ENCODE results near the gene LDLRAD4.

LDLRAD4 gene

DNA sequence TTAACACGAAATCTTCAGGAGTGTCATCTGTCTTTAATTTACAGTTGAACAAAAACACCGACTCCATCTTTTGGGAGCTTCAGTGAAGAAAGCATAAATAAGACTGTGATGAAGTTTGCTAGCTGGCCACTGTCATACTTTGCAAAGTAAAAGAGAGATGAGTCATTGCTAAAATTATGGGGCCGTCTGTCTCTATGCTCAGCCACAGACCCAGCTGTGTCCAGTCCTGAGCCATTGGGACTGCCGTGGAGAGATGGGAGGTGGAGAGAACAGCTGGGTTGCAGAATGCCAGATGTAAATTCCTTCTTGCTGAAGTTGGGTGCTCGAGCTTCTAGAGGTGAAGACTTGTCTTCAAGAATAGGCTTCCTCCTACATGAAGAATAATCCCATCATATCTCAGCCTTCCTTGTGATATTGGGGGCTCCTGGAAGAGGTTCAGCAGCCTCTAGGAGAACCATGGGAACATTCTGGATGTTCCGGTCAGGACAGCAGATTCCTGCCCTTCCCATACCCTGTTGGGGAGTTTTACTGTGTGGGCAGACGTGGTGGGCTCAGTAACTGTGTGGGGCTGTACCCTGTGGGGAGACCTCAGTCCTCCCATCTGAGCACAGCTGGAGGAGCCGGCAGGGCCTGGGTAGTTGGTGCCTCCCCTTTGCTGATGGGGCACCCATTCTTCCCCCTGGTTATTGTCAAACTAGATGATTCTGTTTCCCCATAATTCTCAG, 71.1 kb downstream of the LDLRAD4 start:
- Histone ChIP-seq H3K27me3 (ENCODE audit: insufficient read depth, low read length, poor library complexity) (no peaks in the 10 kb centered on the region), H3K79me2 (ENCODE audit: insufficient read depth, low read length) (no peaks in the 10 kb centered on the region), H3K27ac (ENCODE audit: low read length) (no peak overlapping the region), H3K9me3 (ENCODE audit: insufficient read depth, low read length, severe bottlenecking) (no peaks in the 10 kb centered on the region), H3K9ac (ENCODE audit: low read depth, low read length) (no peak overlapping the region), H2AFZ (ENCODE audit: low read depth, low read length) (no peak overlapping the region), H3K4me2 (ENCODE audit: insufficient read depth, low read length) (no peak overlapping the region), H3K4me1 (ENCODE audit: insufficient read depth, low read length) (no peaks in the 10 kb centered on the region), H3K36me3 (ENCODE audit: insufficient read depth, low read length) (no peaks in the 10 kb centered on the region; the same call in 1 of the 2 replicates), H3K4me3 (ENCODE audit: low read depth in 1 of 2, low read length in 2 of 2) (no peak overlapping the region), H4K20me1 (ENCODE audit: insufficient read depth, low read length) (peaks cover 5% of the 10 kb centered on the region; the same call in 1 of the 2 replicates)
- TF ChIP-seq, protein P1, sequence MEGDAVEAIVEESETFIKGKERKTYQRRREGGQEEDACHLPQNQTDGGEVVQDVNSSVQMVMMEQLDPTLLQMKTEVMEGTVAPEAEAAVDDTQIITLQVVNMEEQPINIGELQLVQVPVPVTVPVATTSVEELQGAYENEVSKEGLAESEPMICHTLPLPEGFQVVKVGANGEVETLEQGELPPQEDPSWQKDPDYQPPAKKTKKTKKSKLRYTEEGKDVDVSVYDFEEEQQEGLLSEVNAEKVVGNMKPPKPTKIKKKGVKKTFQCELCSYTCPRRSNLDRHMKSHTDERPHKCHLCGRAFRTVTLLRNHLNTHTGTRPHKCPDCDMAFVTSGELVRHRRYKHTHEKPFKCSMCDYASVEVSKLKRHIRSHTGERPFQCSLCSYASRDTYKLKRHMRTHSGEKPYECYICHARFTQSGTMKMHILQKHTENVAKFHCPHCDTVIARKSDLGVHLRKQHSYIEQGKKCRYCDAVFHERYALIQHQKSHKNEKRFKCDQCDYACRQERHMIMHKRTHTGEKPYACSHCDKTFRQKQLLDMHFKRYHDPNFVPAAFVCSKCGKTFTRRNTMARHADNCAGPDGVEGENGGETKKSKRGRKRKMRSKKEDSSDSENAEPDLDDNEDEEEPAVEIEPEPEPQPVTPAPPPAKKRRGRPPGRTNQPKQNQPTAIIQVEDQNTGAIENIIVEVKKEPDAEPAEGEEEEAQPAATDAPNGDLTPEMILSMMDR (IDR thresholded peaks at IDR 0.05; ENCODE audit: borderline replicate concordance, extremely low read depth, low read length, poor library complexity, severe bottlenecking): no peak
- no peak for TF ChIP-seq EZH2 (IDR thresholded peaks at IDR 0.05; ENCODE audit: borderline replicate concordance, low read depth, low read length, severe bottlenecking)
- DNase-seq (no peak), ATAC-seq (ENCODE audit: insufficient read depth, low read depth) (no peak)

DNA sequence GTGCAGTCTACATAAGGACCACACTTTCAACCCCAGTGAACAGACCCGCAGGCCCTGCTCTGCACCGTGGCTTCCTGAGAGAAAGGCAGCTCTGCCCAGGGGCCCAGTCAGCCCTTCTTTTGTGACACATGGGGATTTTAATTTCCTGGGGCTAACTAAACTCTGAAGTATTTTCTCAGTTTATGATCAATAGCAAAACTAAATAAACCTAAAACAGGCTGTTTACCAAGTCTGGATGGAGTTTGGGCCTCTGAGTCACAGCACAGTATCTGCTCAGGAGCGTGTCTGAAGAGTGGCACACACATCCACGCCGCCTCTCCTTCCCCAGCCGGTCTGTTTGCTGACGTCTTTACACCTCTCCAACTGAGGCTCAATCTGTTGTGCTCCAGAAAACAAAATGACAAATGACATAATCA, 72.3 kb downstream of the LDLRAD4 start:
- no peaks in the 10 kb centered on the region for H3K79me2 ChIP-seq (ENCODE audit: insufficient read depth, low read length)
- no peak for TF ChIP-seq EZH2 (IDR thresholded peaks at IDR 0.05; ENCODE audit: borderline replicate concordance, low read depth, low read length, severe bottlenecking)
- TF ChIP-seq, protein P1 (IDR thresholded peaks at IDR 0.05; ENCODE audit: borderline replicate concordance, extremely low read depth, low read length, poor library complexity, severe bottlenecking): no peak
- peaks cover 11% of the 10 kb centered on the region for H4K20me1 ChIP-seq (ENCODE audit: insufficient read depth, low read length)
- H3K36me3 ChIP-seq (ENCODE audit: insufficient read depth, low read length): peaks cover 3% of the 10 kb centered on the region; the same call in 1 of the 2 replicates
- H3K4me2 ChIP-seq (ENCODE audit: insufficient read depth, low read length): no peak overlapping the region
- H3K27me3 ChIP-seq (ENCODE audit: insufficient read depth, low read length, poor library complexity): no peaks in the 10 kb centered on the region
- no peak overlapping the region for H3K27ac ChIP-seq (ENCODE audit: low read length)
- H3K9ac ChIP-seq (ENCODE audit: low read depth, low read length): no peak overlapping the region
- no peaks in the 10 kb centered on the region for H3K9me3 ChIP-seq (ENCODE audit: insufficient read depth, low read length, severe bottlenecking)
- peaks cover 7% of the 10 kb centered on the region for H3K4me1 ChIP-seq (ENCODE audit: insufficient read depth, low read length)
- ATAC-seq (ENCODE audit: insufficient read depth, low read depth): no peak
- no peak overlapping the region for H3K4me3 ChIP-seq (ENCODE audit: low read depth in 1 of 2, low read length in 2 of 2)
- H2AFZ ChIP-seq (ENCODE audit: low read depth, low read length): no peak overlapping the region
- no peak for DNase-seq

DNA sequence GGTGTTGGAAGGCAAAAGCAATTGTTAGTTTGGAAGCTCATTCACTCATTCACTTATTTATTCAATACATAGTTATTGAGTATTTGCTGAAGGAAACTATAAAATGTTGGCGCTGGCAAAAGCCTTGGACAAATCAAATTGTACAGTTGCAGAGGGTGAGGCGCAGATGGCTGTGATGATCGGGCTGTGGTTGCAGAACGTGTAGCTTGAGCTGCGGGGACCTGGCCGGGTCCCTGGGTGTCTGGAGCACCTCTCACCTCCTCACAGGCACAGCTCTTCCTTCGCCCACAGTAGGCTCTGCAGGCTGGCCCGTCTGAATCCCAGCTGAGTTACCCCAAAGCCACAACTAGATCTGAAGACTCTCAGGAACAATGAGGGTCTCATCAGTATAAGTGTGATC, 72.7 kb downstream of the LDLRAD4 start:
- Histone ChIP-seq H3K9me3 (ENCODE audit: insufficient read depth, low read length, severe bottlenecking) (no peaks in the 10 kb centered on the region), H3K79me2 (ENCODE audit: insufficient read depth, low read length) (no peaks in the 10 kb centered on the region), H3K27ac (ENCODE audit: low read length) (no peak overlapping the region), H3K27me3 (ENCODE audit: insufficient read depth, low read length, poor library complexity) (no peaks in the 10 kb centered on the region), H3K36me3 (ENCODE audit: insufficient read depth, low read length) (peaks cover 3% of the 10 kb centered on the region; the same call in 1 of the 2 replicates), H3K9ac (ENCODE audit: low read depth, low read length) (no peak overlapping the region), H4K20me1 (ENCODE audit: insufficient read depth, low read length) (peaks cover 11% of the 10 kb centered on the region), H3K4me1 (ENCODE audit: insufficient read depth, low read length) (peaks cover 7% of the 10 kb centered on the region), H3K4me2 (ENCODE audit: insufficient read depth, low read length) (no peak overlapping the region), H3K4me3 (ENCODE audit: low read depth in 1 of 2, low read length in 2 of 2) (no peak overlapping the region), H2AFZ (ENCODE audit: low read depth, low read length) (no peak overlapping the region)
- no peak for ATAC-seq (ENCODE audit: insufficient read depth, low read depth)
- no peak for TF ChIP-seq EZH2 (IDR thresholded peaks at IDR 0.05; ENCODE audit: borderline replicate concordance, low read depth, low read length, severe bottlenecking)
- TF ChIP-seq, protein P1 (IDR thresholded peaks at IDR 0.05; ENCODE audit: borderline replicate concordance, extremely low read depth, low read length, poor library complexity, severe bottlenecking): no peak
- DNase-seq: no peak

Measured in DND-41 (cell line).